ENCODE data around the gene CSMD2. TPM values are rescaled to one million over a fixed set of nuclear protein-coding genes. Genes with fewer than 3 reads are reported as not detected.

CSMD2 gene
- total RNA-seq, 2 donors from 2014 or later: 2.8 to 3.0 TPM

DNA sequence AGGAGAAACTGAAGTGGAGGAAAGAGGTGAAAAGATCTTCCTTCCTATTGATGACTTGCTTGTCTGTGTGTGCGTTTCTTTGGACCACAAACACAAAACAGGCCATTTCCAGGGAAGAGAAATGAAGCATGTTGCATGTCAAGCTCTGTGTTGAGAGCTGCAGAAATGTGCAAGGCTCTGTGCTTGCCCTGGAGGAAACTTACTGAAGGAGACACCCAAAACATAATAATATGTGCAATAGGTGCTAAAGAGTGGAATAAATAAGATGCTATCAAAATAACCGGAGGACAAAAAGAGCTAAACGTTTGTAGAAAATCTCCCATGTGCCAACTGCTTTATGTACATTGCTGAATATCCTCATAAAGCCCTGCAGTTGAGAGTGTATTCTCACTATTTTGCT is 496.3 kb downstream of the CSMD2 start:
- Histone ChIP-seq H3K27ac (no peak overlapping the region), H3K4me3 (no peak overlapping the region), H3K36me3 (no peaks in the 10 kb centered on the region), H3K4me1 (ENCODE audit: control insufficient read depth in 1 of 2, low read depth in 2 of 2) (no peaks in the 10 kb centered on the region), H3K9me3 (no peaks in the 10 kb centered on the region), H3K27me3 (replicated peaks; ENCODE audit: insufficient read depth) (no peaks in the 10 kb centered on the region)
- no peak for TF ChIP-seq CTCF (IDR thresholded peaks at IDR 0.05)
- ATAC-seq (ENCODE audit: insufficient number of reproducible peaks, low FRiP score, low read depth) (no peak), DNase-seq (ENCODE audit: low spot score) (no peak)

DNA sequence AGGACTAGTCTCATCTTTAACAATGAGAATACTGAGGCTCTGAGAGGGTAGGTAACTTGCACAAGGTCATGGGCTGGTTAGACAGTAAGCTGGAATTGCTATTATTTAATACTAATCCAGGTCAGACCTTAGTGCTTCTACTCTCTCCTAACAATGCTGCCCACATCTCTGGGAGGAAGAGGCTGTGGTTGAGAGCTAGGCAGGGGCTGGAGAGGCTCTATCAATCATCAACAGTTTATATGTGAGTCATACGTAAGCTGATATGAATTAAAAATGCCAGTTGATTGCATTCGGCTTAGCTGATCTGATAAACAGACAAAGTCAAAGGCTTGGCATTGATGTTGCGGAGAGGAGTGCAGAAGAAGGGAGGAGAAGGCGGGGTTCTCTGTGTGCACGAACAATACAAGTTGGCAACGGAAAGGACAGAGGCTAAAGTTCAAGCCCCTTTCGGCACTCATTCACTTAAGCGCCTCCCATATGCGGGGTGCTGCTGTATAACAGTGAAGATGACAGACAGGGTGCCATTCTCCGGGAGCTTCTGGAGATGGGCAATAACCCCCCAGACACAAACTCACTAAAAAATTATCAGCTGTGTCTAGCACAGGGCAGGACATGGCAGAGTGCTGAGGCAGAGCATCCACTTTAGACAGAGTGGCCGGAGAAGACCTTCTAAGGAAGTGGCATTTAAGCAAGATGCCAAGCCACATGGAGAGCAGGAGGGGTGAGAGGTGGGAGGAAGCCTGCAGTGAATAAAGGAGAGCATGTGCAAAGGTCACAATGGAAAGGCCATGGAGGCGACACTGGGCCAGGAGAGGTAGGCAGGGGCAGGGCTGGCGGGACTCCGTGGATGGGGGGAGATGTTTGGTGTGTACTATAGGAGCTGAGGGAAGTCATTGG is 497.4 kb downstream of the CSMD2 start:
- H3K4me3 ChIP-seq: no peak overlapping the region
- H3K36me3 ChIP-seq: no peaks in the 10 kb centered on the region
- DNase-seq (ENCODE audit: low spot score) (no peak), ATAC-seq (ENCODE audit: insufficient number of reproducible peaks, low FRiP score, low read depth) (no peak)
- H3K27ac ChIP-seq: no peak overlapping the region
- H3K27me3 ChIP-seq (replicated peaks; ENCODE audit: insufficient read depth): no peaks in the 10 kb centered on the region
- H3K9me3 ChIP-seq: no peaks in the 10 kb centered on the region
- TF ChIP-seq CTCF (IDR thresholded peaks at IDR 0.05): no peak
- H3K4me1 ChIP-seq (ENCODE audit: control insufficient read depth in 1 of 2, low read depth in 2 of 2): no peaks in the 10 kb centered on the region

- H3K27me3 ChIP-seq (replicated peaks; ENCODE audit: insufficient read depth): no peaks in the 10 kb centered on the region
- DNase-seq (ENCODE audit: low spot score) (no peak), ATAC-seq (ENCODE audit: insufficient number of reproducible peaks, low FRiP score, low read depth) (no peak)
- H3K27ac ChIP-seq: no peak overlapping the region
- H3K36me3 ChIP-seq: no peaks in the 10 kb centered on the region
- H3K4me3 ChIP-seq: no peak overlapping the region
- no peak for TF ChIP-seq CTCF (IDR thresholded peaks at IDR 0.05)
- no peaks in the 10 kb centered on the region for H3K9me3 ChIP-seq
- no peaks in the 10 kb centered on the region for H3K4me1 ChIP-seq (ENCODE audit: control insufficient read depth in 1 of 2, low read depth in 2 of 2)
Observed at GRCh38 chr1:33666616-33667015, 498.4 kb downstream of the CSMD2 start.

GRCh38 chr1:33661811-33662454 is 503.1 kb downstream of the CSMD2 start:
- Histone ChIP-seq H3K36me3 (no peaks in the 10 kb centered on the region), H3K4me1 (ENCODE audit: control insufficient read depth in 1 of 2, low read depth in 2 of 2) (no peaks in the 10 kb centered on the region), H3K4me3 (no peak overlapping the region), H3K27ac (no peak overlapping the region), H3K27me3 (replicated peaks; ENCODE audit: insufficient read depth) (no peaks in the 10 kb centered on the region), H3K9me3 (no peaks in the 10 kb centered on the region)
- no peak for TF ChIP-seq CTCF (IDR thresholded peaks at IDR 0.05)
- no peak for ATAC-seq (ENCODE audit: insufficient number of reproducible peaks, low FRiP score, low read depth)
- DNase-seq (ENCODE audit: low spot score): no peak

GRCh38 chr1:33660956-33661355 is 504.1 kb downstream of the CSMD2 start:
- DNase-seq (ENCODE audit: low spot score): no peak
- TF ChIP-seq CTCF (IDR thresholded peaks at IDR 0.05): no peak
- H3K9me3 ChIP-seq: no peaks in the 10 kb centered on the region
- H3K4me1 ChIP-seq (ENCODE audit: control insufficient read depth in 1 of 2, low read depth in 2 of 2): no peaks in the 10 kb centered on the region
- no peak overlapping the region for H3K4me3 ChIP-seq
- ATAC-seq (ENCODE audit: insufficient number of reproducible peaks, low FRiP score, low read depth): no peak
- H3K27ac ChIP-seq: no peak overlapping the region
- no peaks in the 10 kb centered on the region for H3K36me3 ChIP-seq
- no peaks in the 10 kb centered on the region for H3K27me3 ChIP-seq (replicated peaks; ENCODE audit: insufficient read depth)

All from thoracic aorta (tissue), 2 donors.